ENCODE measurements around the gene TRPC4. TPM values are rescaled to one million over a fixed set of nuclear protein-coding genes. Genes with fewer than 3 reads are reported as not detected.
"Not testable (repeated sequence)": the region's sequence is repeated elsewhere in the genome, so short reads cannot be mapped to it uniquely, and the experiment has no call there.

Gene TRPC4
- total RNA-seq, 2 experiments from 2014 or later: not detected

DNA sequence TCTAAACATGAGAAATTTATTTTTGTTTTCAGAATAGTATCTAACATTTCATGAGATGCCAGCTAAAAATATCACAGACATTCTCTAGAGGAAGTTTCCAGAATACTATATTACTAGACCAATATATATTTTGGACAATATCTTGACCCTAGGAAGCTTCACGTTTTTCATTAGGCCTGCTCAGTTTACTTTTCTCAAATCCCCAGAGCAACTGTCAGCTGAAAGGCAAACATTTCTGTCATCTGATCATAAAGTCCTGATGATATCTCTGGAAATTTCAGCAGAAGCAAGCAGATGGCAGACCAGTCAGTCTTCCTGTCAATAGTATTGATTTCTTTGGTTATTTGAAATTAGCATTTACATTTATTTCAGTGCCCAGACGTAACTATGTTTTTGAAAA lies 275.0 kb downstream of the TRPC4 start:
- no peak overlapping the region for H2AFZ ChIP-seq (ENCODE audit: low read length)
- no peak overlapping the region for H3K4me2 ChIP-seq (ENCODE audit: low read length)
- intact Hi-C loops (cut with micrococcal nuclease; ENCODE audit: unreplicated experiment): no loop called here
- TF ChIP-seq, protein P1, sequence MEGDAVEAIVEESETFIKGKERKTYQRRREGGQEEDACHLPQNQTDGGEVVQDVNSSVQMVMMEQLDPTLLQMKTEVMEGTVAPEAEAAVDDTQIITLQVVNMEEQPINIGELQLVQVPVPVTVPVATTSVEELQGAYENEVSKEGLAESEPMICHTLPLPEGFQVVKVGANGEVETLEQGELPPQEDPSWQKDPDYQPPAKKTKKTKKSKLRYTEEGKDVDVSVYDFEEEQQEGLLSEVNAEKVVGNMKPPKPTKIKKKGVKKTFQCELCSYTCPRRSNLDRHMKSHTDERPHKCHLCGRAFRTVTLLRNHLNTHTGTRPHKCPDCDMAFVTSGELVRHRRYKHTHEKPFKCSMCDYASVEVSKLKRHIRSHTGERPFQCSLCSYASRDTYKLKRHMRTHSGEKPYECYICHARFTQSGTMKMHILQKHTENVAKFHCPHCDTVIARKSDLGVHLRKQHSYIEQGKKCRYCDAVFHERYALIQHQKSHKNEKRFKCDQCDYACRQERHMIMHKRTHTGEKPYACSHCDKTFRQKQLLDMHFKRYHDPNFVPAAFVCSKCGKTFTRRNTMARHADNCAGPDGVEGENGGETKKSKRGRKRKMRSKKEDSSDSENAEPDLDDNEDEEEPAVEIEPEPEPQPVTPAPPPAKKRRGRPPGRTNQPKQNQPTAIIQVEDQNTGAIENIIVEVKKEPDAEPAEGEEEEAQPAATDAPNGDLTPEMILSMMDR (conservative IDR thresholded peaks at IDR 0.05; ENCODE audit: low read length): no peak
- TF ChIP-seq EZH2phosphoT487 (IDR thresholded peaks at IDR 0.05; ENCODE audit: borderline replicate concordance, low read depth, low read length): no peak
- no peak overlapping the region for H3K27ac ChIP-seq (ENCODE audit: low read depth, low read length, poor library complexity, severe bottlenecking)
- no peaks in the 10 kb centered on the region for H3K9me2 ChIP-seq (ENCODE audit: insufficient read depth, low read length)
- H3K4me3 ChIP-seq (ENCODE audit: low read depth, low read length, poor library complexity, severe bottlenecking): no peak overlapping the region
- H3K4me1 ChIP-seq (ENCODE audit: insufficient read depth, low read length, poor library complexity, severe bottlenecking): no peaks in the 10 kb centered on the region
- CTCF ChIA-PET (ENCODE audit: unreplicated experiment): no interaction called here
- no peak for DNase-seq (ENCODE audit: low spot score)
- no peaks in the 10 kb centered on the region for H3K9me3 ChIP-seq (ENCODE audit: low read length)
- no peaks in the 10 kb centered on the region for H3K36me3 ChIP-seq (ENCODE audit: insufficient read depth, low read length)
- no peaks in the 10 kb centered on the region for H3K79me2 ChIP-seq (ENCODE audit: insufficient read depth, low read depth, low read length)
- no peaks in the 10 kb centered on the region for H4K20me1 ChIP-seq (ENCODE audit: insufficient read depth, low read length)
- POLR2A ChIA-PET: interaction anchor here (0.7 to 2.4 kb wide), 2 partner anchors 10 to 27 kb away, joined by 3 to 5 read pairs; no protein-coding TSS in a partner anchor
- no TSS peak for BruUV-seq (replicated peaks)

DNA sequence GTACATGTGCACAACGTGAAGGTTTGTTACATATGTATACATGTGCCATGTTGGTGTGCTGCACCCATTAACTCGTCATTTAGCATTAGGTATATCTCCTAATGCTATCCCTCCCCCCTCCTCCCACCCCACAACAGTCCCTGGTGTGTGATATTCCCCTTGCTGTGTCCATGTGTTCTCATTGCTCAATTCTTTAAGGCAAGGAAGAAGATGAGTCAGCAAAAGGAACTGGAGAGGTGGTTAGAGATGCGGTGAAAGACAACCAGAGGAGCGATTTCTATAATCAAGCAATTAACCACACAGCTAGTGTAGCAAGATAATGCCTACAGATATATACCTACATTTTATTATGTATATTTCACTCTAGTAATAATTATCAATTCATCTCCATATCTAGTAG lies 280.2 kb downstream of the TRPC4 start:
- POLR2A ChIA-PET; DNase-seq (ENCODE audit: low spot score): not testable (repeated sequence)

DNA sequence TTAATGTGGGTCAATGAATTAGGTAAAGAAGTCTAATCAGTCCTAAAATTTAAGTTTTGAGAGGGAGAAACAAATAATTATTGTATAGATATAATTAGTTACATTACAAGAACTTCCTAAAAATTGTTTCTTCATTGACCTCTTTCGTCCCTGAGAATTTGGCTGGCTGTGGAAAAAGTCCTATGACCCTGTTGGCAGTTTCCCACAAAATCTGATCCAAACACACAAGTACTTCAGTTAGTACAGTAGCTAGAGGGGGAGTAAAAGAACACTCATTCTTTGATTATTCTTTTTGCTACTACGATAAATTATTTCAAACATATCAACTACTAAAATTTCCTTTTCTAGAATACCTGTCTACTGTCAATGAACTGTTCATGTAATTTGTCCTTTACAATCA lies 282.3 kb downstream of the TRPC4 start:
- Histone ChIP-seq H3K4me1 (ENCODE audit: insufficient read depth, low read length, poor library complexity, severe bottlenecking) (no peaks in the 10 kb centered on the region), H4K20me1 (ENCODE audit: insufficient read depth, low read length) (no peaks in the 10 kb centered on the region), H3K4me2 (ENCODE audit: low read length) (no peak overlapping the region), H3K9me3 (ENCODE audit: low read length) (no peaks in the 10 kb centered on the region), H3K36me3 (ENCODE audit: insufficient read depth, low read length) (no peaks in the 10 kb centered on the region), H2AFZ (ENCODE audit: low read length) (no peak overlapping the region), H3K9me2 (ENCODE audit: insufficient read depth, low read length) (no peaks in the 10 kb centered on the region), H3K4me3 (ENCODE audit: low read depth, low read length, poor library complexity, severe bottlenecking) (no peak overlapping the region), H3K79me2 (ENCODE audit: insufficient read depth, low read depth, low read length) (no peaks in the 10 kb centered on the region), H3K27ac (ENCODE audit: low read depth, low read length, poor library complexity, severe bottlenecking) (no peak overlapping the region)
- TF ChIP-seq EZH2phosphoT487 (IDR thresholded peaks at IDR 0.05; ENCODE audit: borderline replicate concordance, low read depth, low read length): no peak
- TF ChIP-seq, protein P1 (conservative IDR thresholded peaks at IDR 0.05; ENCODE audit: low read length): no peak
- no TSS peak for BruUV-seq (replicated peaks)
- ChIA-PET CTCF (ENCODE audit: unreplicated experiment) (no interaction called here), POLR2A (no interaction called here)
- no peak for DNase-seq (ENCODE audit: low spot score)
- intact Hi-C loops (cut with micrococcal nuclease; ENCODE audit: unreplicated experiment): no loop called here

More for the DNA sequence above, 280.2 kb downstream of the TRPC4 start:
- H3K4me1 ChIP-seq (ENCODE audit: insufficient read depth, low read length, poor library complexity, severe bottlenecking); H3K9me2 ChIP-seq (ENCODE audit: insufficient read depth, low read length); BruUV-seq (replicated peaks); H3K79me2 ChIP-seq (ENCODE audit: insufficient read depth, low read depth, low read length); H3K4me3 ChIP-seq (ENCODE audit: low read depth, low read length, poor library complexity, severe bottlenecking); H3K27ac ChIP-seq (ENCODE audit: low read depth, low read length, poor library complexity, severe bottlenecking); CTCF ChIA-PET (ENCODE audit: unreplicated experiment); H4K20me1 ChIP-seq (ENCODE audit: insufficient read depth, low read length); H3K4me2 ChIP-seq (ENCODE audit: low read length); H3K9me3 ChIP-seq (ENCODE audit: low read length); H2AFZ ChIP-seq (ENCODE audit: low read length); intact Hi-C loops (cut with micrococcal nuclease; ENCODE audit: unreplicated experiment); H3K36me3 ChIP-seq (ENCODE audit: insufficient read depth, low read length): not testable (repeated sequence)

Small RNA genes within 50 kb of the gene (small RNA-seq; reads per million reads assigned to genes)
- not detected for gene RNA5SP26

Measured in OCI-LY7 (cell line).